ENCODE data around the gene IQGAP1.

DNA sequence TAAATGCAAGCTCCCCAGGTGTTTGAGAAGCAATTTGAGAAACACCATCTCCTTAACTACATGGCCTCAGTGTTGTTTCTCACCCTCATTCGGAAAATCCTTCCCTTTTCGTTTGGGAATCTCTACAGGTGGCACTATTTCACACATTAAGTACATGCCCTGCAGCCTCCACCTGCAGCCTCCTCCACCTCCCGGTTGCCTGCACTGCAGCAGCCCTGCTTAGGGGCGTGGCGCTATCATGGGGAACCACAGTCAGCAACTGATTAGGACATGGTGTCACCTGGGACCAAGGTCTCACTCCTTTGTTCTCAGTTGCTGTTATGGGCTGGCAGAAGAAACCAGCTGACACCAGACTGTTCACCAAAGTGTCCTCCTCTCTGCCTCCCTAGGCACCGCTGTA, 47.7 kb upstream of the IQGAP1 start:
- TF ChIP-seq, protein P1, sequence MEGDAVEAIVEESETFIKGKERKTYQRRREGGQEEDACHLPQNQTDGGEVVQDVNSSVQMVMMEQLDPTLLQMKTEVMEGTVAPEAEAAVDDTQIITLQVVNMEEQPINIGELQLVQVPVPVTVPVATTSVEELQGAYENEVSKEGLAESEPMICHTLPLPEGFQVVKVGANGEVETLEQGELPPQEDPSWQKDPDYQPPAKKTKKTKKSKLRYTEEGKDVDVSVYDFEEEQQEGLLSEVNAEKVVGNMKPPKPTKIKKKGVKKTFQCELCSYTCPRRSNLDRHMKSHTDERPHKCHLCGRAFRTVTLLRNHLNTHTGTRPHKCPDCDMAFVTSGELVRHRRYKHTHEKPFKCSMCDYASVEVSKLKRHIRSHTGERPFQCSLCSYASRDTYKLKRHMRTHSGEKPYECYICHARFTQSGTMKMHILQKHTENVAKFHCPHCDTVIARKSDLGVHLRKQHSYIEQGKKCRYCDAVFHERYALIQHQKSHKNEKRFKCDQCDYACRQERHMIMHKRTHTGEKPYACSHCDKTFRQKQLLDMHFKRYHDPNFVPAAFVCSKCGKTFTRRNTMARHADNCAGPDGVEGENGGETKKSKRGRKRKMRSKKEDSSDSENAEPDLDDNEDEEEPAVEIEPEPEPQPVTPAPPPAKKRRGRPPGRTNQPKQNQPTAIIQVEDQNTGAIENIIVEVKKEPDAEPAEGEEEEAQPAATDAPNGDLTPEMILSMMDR (tag by site-specific recombination; IDR thresholded peaks at IDR 0.05), result peak; percentile 17; the same call in 1 of the 2 replicates
- TF ChIP-seq ZNF133 (tag by site-specific recombination; IDR thresholded peaks at IDR 0.05) (no peak), HOXA7 (CRISPR knock-in tag; IDR thresholded peaks at IDR 0.05; ENCODE audit: borderline replicate concordance) (no peak), ZBTB7A (tag by site-specific recombination; IDR thresholded peaks at IDR 0.05; ENCODE audit: low read depth) (no peak), BCL11A (tag by site-specific recombination; IDR thresholded peaks at IDR 0.05; ENCODE audit: low read depth) (no peak), MEIS1 (CRISPR knock-in tag; IDR thresholded peaks at IDR 0.05; ENCODE audit: borderline replicate concordance) (no peak), KLF10 (tag by site-specific recombination; IDR thresholded peaks at IDR 0.05) (no peak), SALL2 (tag by site-specific recombination; IDR thresholded peaks at IDR 0.05; ENCODE audit: borderline replicate concordance) (no peak), TCF7L2 (IDR thresholded peaks at IDR 0.05; ENCODE audit: borderline replicate concordance, low read depth, low read length) (no peak), ZNF416 (tag by site-specific recombination; IDR thresholded peaks at IDR 0.05) (no peak)
- TF ChIP-seq, protein P2, sequence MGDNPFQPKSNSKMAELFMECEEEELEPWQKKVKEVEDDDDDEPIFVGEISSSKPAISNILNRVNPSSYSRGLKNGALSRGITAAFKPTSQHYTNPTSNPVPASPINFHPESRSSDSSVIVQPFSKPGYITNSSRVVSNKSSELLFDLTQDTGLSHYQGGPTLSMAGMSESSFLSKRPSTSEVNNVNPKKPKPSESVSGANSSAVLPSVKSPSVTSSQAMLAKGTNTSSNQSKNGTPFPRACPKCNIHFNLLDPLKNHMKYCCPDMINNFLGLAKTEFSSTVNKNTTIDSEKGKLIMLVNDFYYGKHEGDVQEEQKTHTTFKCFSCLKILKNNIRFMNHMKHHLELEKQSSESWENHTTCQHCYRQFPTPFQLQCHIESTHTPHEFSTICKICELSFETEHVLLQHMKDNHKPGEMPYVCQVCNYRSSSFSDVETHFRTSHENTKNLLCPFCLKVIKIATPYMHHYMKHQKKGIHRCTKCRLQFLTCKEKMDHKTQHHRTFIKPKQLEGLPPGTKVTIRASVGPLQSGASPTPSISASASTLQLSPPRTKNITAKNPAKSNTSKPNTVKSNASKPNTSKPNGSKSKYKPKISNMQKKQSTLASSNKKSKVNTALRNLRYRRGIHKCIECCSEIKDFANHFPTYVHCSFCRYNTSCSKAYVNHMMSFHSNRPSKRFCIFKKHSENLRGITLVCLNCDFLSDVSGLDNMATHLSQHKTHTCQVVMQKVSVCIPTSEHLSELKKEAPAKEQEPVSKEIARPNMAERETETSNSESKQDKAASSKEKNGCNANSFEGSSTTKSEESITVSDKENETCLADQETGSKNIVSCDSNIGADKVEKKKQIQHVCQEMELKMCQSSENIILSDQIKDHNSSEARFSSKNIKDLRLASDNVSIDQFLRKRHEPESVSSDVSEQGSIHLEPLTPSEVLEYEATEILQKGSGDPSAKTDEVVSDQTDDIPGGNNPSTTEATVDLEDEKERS (tag by site-specific recombination; IDR thresholded peaks at IDR 0.05), result no peak
- TF ChIP-seq, protein P3, sequence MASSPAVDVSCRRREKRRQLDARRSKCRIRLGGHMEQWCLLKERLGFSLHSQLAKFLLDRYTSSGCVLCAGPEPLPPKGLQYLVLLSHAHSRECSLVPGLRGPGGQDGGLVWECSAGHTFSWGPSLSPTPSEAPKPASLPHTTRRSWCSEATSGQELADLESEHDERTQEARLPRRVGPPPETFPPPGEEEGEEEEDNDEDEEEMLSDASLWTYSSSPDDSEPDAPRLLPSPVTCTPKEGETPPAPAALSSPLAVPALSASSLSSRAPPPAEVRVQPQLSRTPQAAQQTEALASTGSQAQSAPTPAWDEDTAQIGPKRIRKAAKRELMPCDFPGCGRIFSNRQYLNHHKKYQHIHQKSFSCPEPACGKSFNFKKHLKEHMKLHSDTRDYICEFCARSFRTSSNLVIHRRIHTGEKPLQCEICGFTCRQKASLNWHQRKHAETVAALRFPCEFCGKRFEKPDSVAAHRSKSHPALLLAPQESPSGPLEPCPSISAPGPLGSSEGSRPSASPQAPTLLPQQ (tag by site-specific recombination; IDR thresholded peaks at IDR 0.05), result no peak
- TF ChIP-seq, protein P4, sequence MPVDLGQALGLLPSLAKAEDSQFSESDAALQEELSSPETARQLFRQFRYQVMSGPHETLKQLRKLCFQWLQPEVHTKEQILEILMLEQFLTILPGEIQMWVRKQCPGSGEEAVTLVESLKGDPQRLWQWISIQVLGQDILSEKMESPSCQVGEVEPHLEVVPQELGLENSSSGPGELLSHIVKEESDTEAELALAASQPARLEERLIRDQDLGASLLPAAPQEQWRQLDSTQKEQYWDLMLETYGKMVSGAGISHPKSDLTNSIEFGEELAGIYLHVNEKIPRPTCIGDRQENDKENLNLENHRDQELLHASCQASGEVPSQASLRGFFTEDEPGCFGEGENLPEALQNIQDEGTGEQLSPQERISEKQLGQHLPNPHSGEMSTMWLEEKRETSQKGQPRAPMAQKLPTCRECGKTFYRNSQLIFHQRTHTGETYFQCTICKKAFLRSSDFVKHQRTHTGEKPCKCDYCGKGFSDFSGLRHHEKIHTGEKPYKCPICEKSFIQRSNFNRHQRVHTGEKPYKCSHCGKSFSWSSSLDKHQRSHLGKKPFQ (tag by site-specific recombination; IDR thresholded peaks at IDR 0.05), result no peak

Measured in HEK293 (cell line).